Uterus (tissue), 2 donors: ENCODE data around the gene RIN2.

ENCODE experiments used
- POLR2A ChIP-seq, 2 donors: fragments of 450-650 bp; IDR thresholded peaks; one replicate each; pipeline ENCODE4 v1.6.1; 2016; ENCODE audit warnings: antibody characterized with exemption in 2 of 2, mild to moderate bottlenecking in 1 of 2, moderate library complexity in 1 of 2
- TF ChIP-seq, protein P1 (sequence below), 4 experiments: fragments of 200-600 bp in 2 of 4; fragments of 450-650 bp in 2 of 4; sonication (generic) in 2 of 4; IDR thresholded peaks; one replicate each; pipeline ENCODE4 v1.5.1; 2016 to 2019; ENCODE audit warnings: antibody characterized with exemption in 4 of 4, mild to moderate bottlenecking in 2 of 4, moderate library complexity in 1 of 4

DNA sequence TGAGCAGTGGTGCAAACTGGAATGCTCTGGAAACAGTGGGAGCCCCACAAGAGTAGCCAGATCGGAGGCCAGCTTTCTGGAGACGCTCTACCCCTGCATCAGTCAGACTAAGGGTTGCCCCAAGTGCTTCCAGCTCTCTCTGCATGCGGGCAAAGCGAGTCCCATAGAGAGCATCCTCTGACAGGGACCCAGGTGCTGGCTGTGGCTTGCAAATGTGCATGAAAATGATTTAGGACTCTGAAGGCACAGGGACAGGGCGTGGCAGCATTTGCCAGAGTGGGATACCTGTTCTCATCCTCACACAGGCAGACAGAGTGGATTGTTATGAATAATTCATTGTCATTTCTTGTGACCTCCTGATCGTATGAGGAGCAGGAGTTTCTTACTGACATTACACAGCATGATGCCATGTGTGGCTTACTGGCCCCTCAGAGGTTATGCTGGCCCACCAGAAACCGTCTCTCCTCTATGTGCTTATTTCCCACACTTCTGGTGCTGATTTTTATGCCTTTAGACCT is 10.3 kb downstream of the RIN2 start:
- TF ChIP-seq, protein P1, sequence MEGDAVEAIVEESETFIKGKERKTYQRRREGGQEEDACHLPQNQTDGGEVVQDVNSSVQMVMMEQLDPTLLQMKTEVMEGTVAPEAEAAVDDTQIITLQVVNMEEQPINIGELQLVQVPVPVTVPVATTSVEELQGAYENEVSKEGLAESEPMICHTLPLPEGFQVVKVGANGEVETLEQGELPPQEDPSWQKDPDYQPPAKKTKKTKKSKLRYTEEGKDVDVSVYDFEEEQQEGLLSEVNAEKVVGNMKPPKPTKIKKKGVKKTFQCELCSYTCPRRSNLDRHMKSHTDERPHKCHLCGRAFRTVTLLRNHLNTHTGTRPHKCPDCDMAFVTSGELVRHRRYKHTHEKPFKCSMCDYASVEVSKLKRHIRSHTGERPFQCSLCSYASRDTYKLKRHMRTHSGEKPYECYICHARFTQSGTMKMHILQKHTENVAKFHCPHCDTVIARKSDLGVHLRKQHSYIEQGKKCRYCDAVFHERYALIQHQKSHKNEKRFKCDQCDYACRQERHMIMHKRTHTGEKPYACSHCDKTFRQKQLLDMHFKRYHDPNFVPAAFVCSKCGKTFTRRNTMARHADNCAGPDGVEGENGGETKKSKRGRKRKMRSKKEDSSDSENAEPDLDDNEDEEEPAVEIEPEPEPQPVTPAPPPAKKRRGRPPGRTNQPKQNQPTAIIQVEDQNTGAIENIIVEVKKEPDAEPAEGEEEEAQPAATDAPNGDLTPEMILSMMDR (IDR thresholded peaks at IDR 0.05), result no peak
- TF ChIP-seq POLR2A (IDR thresholded peaks at IDR 0.05), result no peak
